Pancreas (tissue), 10 donors: ENCODE results near the gene PLB1. TPM values are rescaled to one million over a fixed set of nuclear protein-coding genes. Genes with fewer than 3 reads are reported as not detected.
A peak's percentile ranks its signal among the peaks of the same experiment; 100 is the strongest.

ENCODE experiments used
- ATAC-seq, 4 donors: fragments of 200-7000 bp; cut with Tn5 transposase; one replicate each; pipeline versions ENCODE4 v1.8.0 to v1.9.1; 2020; ENCODE audit warnings: mild to moderate bottlenecking in 4 of 4, moderate library complexity in 4 of 4
- DNase-seq, 6 donors: peaks; one replicate each; pipeline ENCODE4 v3.0.0-alpha.2; 2020
- FAIRE-seq: peaks from 2 replicates; lab custom pipeline; 2012; peaks lifted over from hg19 to GRCh38; lab: Jason Lieb, UNC
- H3K27ac ChIP-seq, 4 donors: fragments of 200-600 bp; sonication (generic); 1 replicate in 3 of 4; 2 replicates in 1 of 4; pipeline versions ENCODE4 v1.5.0 to v1.8.0; 2020
- H3K27me3 ChIP-seq, 4 donors: fragments of 200-600 bp; one replicate each; pipeline ENCODE4 v1.8.0; 2021
- H3K36me3 ChIP-seq, 3 donors: fragments of 200-600 bp; sonication (generic) in 1 of 3; one replicate each; pipeline versions ENCODE4 v1.5.0 to v1.8.0; 2020 to 2021
- H3K4me1 ChIP-seq, 3 donors: fragments of 200-600 bp; one replicate each; pipeline ENCODE4 v1.8.0; 2021
- H3K4me3 ChIP-seq, 4 donors: fragments of 200-600 bp; sonication (generic) in 2 of 4; one replicate each; pipeline versions ENCODE4 v1.5.0 to v1.8.0; 2020 to 2021
- H3K9me3 ChIP-seq, 4 donors: fragments of 200-600 bp; one replicate each; pipeline ENCODE4 v1.8.0; 2021
- CTCF ChIP-seq, 4 donors: fragments of 200-600 bp; sonication (generic) in 3 of 4; IDR thresholded peaks; one replicate each; pipeline versions ENCODE4 v1.5.0 to v1.8.0; 2021; ENCODE audit warnings: antibody characterized with exemption in 4 of 4
- WGBS, 2 donors: extraction: QIAGEN DNeasy Blood & Tissue Kit; methylation state at CpG; one replicate each; pipeline ENCODE4 v1.1.7; 2013; 5-methylcytosine and 5-hydroxymethylcytosine counted together
- intact Hi-C, 3 donors: fragments of 100-400 bp; cut with DNase I; formaldehyde crosslinking; loops; one replicate each; pipeline versions ENCODE4 v1.11.1 to v1.14.2; 2022
- polyA plus RNA-seq, 2 donors: library from polyadenylated mRNA; stranded (reverse); fragments of 200-250 nt; gene quantifications; one replicate each; pipeline ENCODE4 v1.2.3, GENCODE V29; 2013
- total RNA-seq, 6 donors: library from RNA; stranded (reverse); fragmentation: NEBNext Ultra II Directional in 4 of 6; extraction: Animal tissue kit (Norgen Biotek cat#: 25700) in 4 of 6; gene quantifications; one replicate each; pipeline versions ENCODE4 v1.2.1 to v1.2.4, GENCODE V29; 2021 to 2023
- donor health status: healthy with polysubstance abuse.
- donor health status: DM: no; HTN: no; CAD: no; lungs with moderate emphysema.
- donor health status: DM: no; HTN: no; CAD: no.
- donor health status: control.
- donor health status: control.
- donor health status: Bipolar disorder and iron deficiency.
- donor health status: DM: yes; HTN: yes; CAD: no.
- donor health status: DM: no; HTN: no; CAD: no.
- donor health status: DM: no; HTN: no; CAD: no.
- donor health status: DM: yes; HTN: yes; CAD: no.

Gene PLB1
- total and polyA plus RNA-seq, 8 donors = 0.16 to 2.4 (median 0.93) TPM

DNA sequence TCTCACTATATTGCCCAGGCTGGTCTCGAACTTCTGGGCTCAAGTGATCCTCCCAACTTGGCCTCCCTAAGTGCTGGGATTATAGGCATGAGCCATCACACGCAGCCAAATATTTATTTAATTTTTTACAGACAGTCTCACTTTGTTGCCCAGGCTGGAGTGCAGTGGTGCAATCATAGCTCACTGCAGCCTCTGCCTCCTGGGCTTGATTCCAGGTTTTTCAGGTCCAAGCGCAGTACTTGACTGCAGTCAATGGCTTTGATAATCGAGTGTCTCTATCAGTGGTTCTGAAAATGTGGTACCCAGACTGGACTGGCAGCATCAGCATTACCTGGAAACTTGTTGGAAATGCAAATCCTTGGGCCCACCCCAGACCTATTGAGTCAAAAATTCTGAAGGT, 63.1 kb downstream of the PLB1 start:
- TF ChIP-seq CTCF (IDR thresholded peaks at IDR 0.05) = no peak
- Histone ChIP-seq H3K27me3 (no peaks in the 10 kb centered on the region), H3K27ac (no peak overlapping the region), H3K4me1 (no peaks in the 10 kb centered on the region), H3K4me3 (no peak overlapping the region), H3K36me3 (no peaks in the 10 kb centered on the region), H3K9me3 (no peaks in the 10 kb centered on the region)
- ATAC-seq (no peak), FAIRE-seq (no peak), DNase-seq (no peak)
- WGBS, 2 donors = 61 to 65% methylated on average over 4 of the region's 4 CpGs
- intact Hi-C loops = no loop called here

- no peak for DNase-seq
- no peaks in the 10 kb centered on the region for H3K4me1 ChIP-seq
- TF ChIP-seq CTCF (IDR thresholded peaks at IDR 0.05) = no peak
- intact Hi-C loops = no loop called here
- H3K36me3 ChIP-seq = no peaks in the 10 kb centered on the region
- 84 to 87% methylated on average over 1 of the region's 1 CpG for WGBS, 2 donors
- H3K9me3 ChIP-seq = no peaks in the 10 kb centered on the region
- no peak for ATAC-seq
- no peak overlapping the region for H3K27ac ChIP-seq
- no peaks in the 10 kb centered on the region for H3K27me3 ChIP-seq
- no peak for FAIRE-seq
- no peak overlapping the region for H3K4me3 ChIP-seq
Observed at GRCh38 chr2:28563869-28564268, 68.0 kb downstream of the PLB1 start.

DNA sequence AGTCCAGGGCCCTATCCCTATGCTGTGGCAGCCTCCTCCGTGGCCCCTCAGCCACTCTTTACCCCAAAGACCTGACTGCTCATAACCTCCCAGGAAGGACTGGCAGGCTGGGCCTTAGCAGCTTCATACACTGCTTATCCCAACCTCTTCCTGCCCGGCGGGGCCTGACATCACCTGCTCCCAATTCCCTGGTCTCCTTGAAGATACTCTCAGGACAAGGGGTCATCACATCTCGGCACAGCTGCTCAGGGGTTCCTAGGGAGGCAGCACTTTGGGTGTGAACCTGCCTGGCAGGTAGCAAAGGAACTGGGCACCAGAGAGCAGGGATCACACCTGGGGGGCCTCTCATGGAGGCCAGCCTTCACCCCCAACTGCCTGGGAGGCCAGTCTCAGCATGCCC, 68.5 kb downstream of the PLB1 start:
- no peaks in the 10 kb centered on the region for H3K4me1 ChIP-seq
- no peaks in the 10 kb centered on the region for H3K27me3 ChIP-seq
- DNase-seq (no peak), ATAC-seq (no peak), FAIRE-seq (no peak)
- TF ChIP-seq CTCF (IDR thresholded peaks at IDR 0.05) = no peak
- H3K36me3 ChIP-seq = no peaks in the 10 kb centered on the region
- H3K4me3 ChIP-seq = no peak overlapping the region
- 86 to 90% methylated on average over 4 of the region's 4 CpGs for WGBS, 2 donors
- no peak overlapping the region for H3K27ac ChIP-seq
- intact Hi-C loops = no loop called here
- H3K9me3 ChIP-seq = no peaks in the 10 kb centered on the region

GRCh38 chr2:28565033-28565432, 69.2 kb downstream of the PLB1 start:
- no peak overlapping the region for H3K4me3 ChIP-seq
- no peak for DNase-seq
- no peaks in the 10 kb centered on the region for H3K27me3 ChIP-seq
- no peak for TF ChIP-seq CTCF (IDR thresholded peaks at IDR 0.05)
- no peak overlapping the region for H3K27ac ChIP-seq
- H3K4me1 ChIP-seq = no peaks in the 10 kb centered on the region
- FAIRE-seq = no peak
- no peaks in the 10 kb centered on the region for H3K9me3 ChIP-seq
- no peaks in the 10 kb centered on the region for H3K36me3 ChIP-seq
- 82 to 88% methylated on average over 4 of the region's 4 CpGs for WGBS, 2 donors
- ATAC-seq = no peak
- intact Hi-C loops = no loop called here

- Histone ChIP-seq H3K36me3 (no peaks in the 10 kb centered on the region), H3K27ac (peak overlapping the region in 1 of 4 donors; percentile 33), H3K4me3 (no peak overlapping the region), H3K4me1 (no peaks in the 10 kb centered on the region), H3K27me3 (no peaks in the 10 kb centered on the region), H3K9me3 (no peaks in the 10 kb centered on the region)
- no peak for TF ChIP-seq CTCF (IDR thresholded peaks at IDR 0.05)
- DNase-seq (no peak), ATAC-seq (no peak), FAIRE-seq (no peak)
- intact Hi-C loops = no loop called here
- 36 to 39% methylated on average over 3 of the region's 3 CpGs for WGBS, 2 donors
Observed at GRCh38 chr2:28565720-28566295, 69.9 kb downstream of the PLB1 start.
